ENCODE measurements around the gene DCUN1D3.

DNA sequence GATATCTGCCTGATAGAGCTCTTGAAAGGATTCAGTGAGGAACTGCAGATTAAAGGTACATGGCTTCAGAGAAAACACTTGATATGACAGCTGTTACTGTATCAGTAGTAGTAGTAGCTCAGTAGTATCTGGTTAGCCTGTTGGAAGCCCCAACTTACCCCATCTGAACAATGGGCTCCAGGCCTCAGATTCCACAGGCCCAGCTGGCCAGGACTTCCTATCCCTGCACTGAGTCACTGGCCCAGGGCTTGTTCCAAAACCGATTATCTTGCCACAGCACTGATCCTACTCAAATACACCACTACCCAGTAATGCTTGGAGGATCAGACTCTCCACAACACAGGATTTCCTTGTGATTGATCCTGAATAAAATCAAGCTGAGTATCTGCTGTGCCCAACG lies 32.6 kb downstream of the DCUN1D3 start:
- TF ChIP-seq, protein P1, sequence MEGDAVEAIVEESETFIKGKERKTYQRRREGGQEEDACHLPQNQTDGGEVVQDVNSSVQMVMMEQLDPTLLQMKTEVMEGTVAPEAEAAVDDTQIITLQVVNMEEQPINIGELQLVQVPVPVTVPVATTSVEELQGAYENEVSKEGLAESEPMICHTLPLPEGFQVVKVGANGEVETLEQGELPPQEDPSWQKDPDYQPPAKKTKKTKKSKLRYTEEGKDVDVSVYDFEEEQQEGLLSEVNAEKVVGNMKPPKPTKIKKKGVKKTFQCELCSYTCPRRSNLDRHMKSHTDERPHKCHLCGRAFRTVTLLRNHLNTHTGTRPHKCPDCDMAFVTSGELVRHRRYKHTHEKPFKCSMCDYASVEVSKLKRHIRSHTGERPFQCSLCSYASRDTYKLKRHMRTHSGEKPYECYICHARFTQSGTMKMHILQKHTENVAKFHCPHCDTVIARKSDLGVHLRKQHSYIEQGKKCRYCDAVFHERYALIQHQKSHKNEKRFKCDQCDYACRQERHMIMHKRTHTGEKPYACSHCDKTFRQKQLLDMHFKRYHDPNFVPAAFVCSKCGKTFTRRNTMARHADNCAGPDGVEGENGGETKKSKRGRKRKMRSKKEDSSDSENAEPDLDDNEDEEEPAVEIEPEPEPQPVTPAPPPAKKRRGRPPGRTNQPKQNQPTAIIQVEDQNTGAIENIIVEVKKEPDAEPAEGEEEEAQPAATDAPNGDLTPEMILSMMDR (IDR thresholded peaks at IDR 0.05): no peak
- TF ChIP-seq POLR2A (IDR thresholded peaks at IDR 0.05): no peak

Data from testis (tissue), 2 donors.